Raji (cell line): ENCODE data around the gene CASP5.
"Not testable (repeated sequence)": the region's sequence is repeated elsewhere in the genome, so short reads cannot be mapped to it uniquely, and the experiment has no call there.

Experiments
- POLR2A ChIP-seq: IDR thresholded peaks from 2 replicates; pipeline ENCODE4 v1.6.1; 2011; ENCODE audit warnings: low read depth, low read length, control low read depth; ENCODE audit not compliant: insufficient read depth

Gene CASP5

DNA sequence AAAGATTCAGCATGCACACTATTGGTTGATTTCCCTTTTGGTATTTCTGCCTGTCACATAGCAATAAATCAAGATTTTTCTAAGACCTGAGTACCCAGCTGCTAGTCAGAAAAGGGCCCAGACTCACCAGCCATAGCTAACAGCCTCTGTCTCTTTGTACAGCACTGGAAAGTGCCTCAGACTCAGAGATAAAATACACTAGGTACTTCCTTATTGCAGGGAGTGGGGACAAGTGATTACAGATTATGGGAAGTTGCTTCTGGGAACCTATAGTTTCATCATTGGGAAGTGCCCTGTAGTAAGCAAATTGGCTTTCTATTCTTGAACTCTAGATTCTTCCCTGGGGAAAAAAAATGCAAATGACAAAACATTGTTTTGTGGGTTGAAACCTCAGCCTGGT lies at the start of gene CASP5:
Gene CASP5 (minus strand): TSS at position 166 of the 400 bp plus-strand sequence. CDS start 32 bp downstream, at position 134.
- TF ChIP-seq POLR2A, result no peak

DNA sequence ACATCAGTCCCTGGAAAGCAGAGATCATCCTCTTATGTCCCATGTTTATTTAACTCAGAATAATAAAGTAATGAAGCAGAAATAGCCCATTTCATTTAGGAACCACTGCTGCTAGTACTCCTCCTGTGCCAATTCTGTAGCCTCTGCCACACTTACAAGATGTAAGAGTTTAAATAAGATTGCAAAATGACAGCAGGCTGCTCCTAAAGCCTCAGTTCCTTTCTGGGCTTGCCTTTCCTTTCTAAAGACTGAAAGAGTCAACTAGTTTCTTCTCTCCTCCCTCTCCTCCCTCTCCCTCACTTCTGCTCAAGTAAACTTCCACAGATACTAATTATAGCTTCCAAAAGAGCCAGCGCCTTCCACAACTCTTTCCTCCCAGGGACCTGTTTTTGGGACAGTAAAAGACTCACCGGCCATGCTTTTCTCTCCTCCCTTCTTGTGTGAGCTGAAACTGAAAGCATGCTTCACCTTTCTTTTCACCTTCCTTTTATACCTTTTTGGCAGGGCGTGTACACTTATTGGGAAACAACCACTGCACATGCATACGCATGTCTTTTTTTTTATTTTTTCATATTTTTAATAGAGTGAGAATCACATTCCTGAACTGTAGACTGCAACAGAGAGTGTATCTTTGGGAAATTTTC lies 48.2 kb upstream of the CASP5 start:
- TF ChIP-seq POLR2A, result no peak

- TF ChIP-seq POLR2A, result no peak
These were observed 47.3 kb upstream of the CASP5 start for GRCh38 chr11:105070306-105070705.

DNA sequence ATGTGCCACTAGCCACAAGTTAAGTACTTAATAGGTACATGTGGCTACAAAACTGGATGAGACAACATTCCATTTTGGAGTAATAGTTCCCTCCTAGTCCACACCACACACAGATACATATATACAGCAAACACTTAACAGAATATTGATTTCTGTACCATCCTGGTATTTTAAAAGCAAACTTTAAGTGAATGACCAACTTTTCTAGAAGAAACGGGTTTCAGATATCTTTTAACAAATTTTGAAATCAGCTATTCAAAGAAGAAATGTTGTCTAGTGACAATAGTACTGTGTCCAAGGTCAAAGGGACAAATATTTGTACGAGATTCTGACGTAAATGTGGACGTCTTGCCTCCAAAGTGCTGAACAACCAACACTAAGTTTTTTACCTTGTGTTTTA lies 34.5 kb upstream of the CASP5 start:
- TF ChIP-seq POLR2A, result no peak

DNA sequence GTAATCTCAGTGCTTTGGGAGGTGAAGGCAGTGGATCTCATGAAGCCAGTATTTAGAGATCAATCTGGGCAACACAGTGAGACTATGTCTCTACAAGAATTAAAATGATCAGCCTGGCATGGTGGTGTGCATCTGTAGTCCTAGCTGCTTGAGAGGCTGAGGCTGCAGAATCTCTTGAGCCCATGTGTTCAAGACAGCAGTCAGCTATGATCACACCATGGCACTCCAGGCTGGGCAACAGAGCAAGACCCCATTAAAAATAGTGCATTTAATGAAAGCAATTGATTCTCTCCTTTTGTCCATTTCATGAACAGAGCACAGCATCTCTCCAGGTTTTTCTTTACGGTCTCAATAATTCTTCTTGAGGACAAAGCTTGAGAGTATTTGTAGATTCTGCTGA lies 33.5 kb upstream of the CASP5 start:
- TF ChIP-seq POLR2A, result no peak

GRCh38 chr11:105054723-105055493 lies 31.9 kb upstream of the CASP5 start:
- no peak for TF ChIP-seq POLR2A

- TF ChIP-seq POLR2A, result no peak
These were observed 29.5 kb upstream of the CASP5 start for GRCh38 chr11:105052487-105052886.

DNA sequence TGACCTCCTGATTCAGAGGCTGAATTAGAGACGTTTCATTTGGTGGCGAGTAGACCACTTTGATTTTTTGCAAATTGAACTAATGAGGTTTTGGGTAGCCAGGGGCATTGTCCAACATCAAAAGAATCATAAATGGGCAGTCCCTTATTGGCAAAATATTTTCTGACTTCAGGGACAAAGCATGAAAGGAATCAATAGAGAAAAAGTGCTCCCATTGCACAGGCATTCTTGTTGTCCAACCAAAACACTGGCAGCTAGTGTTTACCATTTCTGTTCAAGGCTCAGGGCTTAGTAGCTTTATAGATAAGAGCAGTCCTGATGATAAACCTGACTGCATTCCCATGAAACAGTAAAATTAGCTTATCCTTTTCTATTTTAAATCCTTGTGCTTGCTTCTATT lies 28.6 kb upstream of the CASP5 start:
- no peak for TF ChIP-seq POLR2A

- TF ChIP-seq POLR2A, result no peak
These were observed 26.5 kb upstream of the CASP5 start for GRCh38 chr11:105049481-105049880.

- TF ChIP-seq POLR2A, result no peak
These were observed 24.1 kb upstream of the CASP5 start for GRCh38 chr11:105046898-105047579.

DNA sequence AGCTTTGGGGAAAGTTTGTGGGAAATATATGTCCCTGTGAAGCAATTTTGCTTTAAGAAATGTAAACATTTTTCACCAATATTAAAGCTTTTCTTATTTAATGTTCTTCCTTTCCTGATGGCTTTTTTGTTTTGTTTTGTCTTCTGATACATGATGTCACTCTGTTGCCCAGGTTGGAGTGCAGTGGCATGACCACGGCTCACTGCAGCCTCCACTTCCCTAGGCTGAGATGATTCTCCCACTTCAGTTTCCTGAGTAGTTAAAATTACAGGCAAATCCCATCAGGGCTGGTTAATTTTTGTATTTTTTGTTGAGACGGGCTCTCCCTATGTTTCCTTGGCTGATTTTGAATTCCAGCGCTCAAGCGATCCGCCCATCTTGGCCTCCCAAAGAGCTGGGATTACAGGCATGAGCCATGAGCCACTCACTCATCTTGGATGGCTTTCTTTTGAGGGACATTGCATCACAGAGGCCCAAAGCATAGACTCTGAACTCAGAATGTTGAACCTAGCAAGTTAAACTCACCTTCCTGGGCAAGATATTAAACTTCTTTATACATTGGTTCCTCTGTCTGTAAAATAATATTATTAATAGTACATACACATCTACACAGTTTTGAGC lies 22.8 kb upstream of the CASP5 start:
- no peak for TF ChIP-seq POLR2A

- TF ChIP-seq POLR2A, result not testable (repeated sequence)
These were observed 21.9 kb upstream of the CASP5 start, which contains the start of gene CARD16 for GRCh38 chr11:105044557-105045524. Gene CARD16, minus strand, starts transcription at chr11:105045335. Its CDS starts 38 bp downstream, at chr11:105045297.

GRCh38 chr11:105042178-105042577 lies 19.2 kb upstream of the CASP5 start:
- no peak for TF ChIP-seq POLR2A

DNA sequence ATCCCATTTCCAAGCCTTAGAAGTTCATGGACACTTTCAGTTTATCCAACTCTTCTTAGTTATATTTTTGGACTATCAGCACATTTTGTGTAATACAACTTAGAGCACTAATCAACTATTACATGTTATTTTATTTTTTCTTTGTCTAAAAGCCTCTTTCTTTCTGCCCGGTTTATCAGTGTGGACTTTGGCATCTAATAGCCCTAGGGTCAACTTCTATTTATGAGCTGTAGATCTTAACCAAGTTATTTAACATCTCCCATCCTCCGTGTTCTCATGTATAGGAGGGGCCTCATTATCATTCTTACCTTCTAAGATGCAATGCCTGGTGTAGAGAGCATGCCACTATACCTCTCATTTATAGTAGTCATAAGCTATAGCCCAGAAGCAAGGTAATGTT lies 17.7 kb upstream of the CASP5 start:
- no peak for TF ChIP-seq POLR2A
